Skeletal muscle cell (primary cell): ENCODE results near the gene NRXN3.

ENCODE experiments used
- DNase-seq: peaks from one replicate; pipeline ENCODE4 v3.0.0-alpha.2; 2010; ENCODE audit warnings: low read depth
- H3K4me3 ChIP-seq: 2 replicates; pipeline ENCODE4 v1.5.1; 2011; ENCODE audit warnings: low read depth, mild to moderate bottlenecking, control low read depth, low read length, moderate library complexity

NRXN3 gene

DNA sequence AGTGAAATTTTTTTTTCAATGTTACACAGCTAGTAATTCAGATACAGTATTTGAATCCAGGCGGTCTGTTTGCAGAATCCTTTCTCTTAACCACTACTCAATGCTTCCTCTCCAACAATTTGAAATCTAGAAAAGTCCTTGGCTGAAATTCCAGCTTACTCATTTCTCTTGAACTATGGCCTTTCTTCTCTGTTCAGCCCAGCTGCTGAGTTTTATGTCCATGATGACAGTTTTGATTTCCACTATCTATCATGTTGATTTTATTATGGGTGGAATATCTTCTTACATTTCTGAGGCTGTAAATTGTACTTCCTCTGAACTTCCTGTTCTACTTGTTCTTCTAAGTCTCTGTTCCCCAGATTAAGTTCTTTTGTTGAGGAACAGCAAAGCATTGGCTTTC, 1725.8 kb downstream of the NRXN3 start:
- H3K4me3 ChIP-seq = no peak overlapping the region
- peak; percentile 4 for DNase-seq

DNA sequence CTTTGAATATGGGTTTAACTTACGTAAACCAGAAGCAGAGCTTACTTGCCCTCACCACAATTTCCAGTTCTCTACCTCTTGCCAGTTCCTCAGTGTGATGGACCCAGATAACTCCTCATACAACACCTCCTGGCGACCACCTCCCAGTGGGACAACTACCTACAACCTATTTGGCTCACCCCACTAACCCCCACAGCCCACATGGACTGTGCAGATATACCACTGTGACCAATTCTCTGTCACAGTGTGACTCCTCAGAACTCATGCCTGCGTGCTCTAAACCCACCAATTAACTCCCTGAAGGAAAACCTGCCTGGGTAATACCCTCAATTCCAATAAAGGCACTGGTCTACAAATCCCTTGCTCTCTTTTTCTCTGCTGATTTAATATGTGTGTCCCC, 1729.4 kb downstream of the NRXN3 start:
- no peak for DNase-seq
- H3K4me3 ChIP-seq = no peak overlapping the region

DNA sequence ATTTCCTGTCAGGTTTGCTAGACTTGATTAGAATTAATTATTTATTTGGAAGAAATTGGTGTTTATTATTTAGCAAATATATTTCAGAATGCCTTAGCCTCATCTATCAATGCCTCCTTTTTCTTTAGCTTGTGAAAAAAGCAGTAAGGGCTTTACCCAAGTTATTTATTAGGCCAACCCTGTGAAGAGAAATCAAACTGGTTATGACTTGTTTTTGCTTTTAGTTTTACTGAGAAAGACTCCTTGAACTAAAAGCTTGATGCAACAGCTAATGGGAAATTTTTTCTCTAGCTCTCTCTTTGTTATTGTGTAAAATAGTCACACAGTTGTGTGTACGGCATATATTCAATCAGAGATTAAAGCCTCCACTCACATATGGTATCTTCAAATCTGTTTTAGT, 1734.3 kb downstream of the NRXN3 start:
- DNase-seq = no peak
- no peak overlapping the region for H3K4me3 ChIP-seq

DNA sequence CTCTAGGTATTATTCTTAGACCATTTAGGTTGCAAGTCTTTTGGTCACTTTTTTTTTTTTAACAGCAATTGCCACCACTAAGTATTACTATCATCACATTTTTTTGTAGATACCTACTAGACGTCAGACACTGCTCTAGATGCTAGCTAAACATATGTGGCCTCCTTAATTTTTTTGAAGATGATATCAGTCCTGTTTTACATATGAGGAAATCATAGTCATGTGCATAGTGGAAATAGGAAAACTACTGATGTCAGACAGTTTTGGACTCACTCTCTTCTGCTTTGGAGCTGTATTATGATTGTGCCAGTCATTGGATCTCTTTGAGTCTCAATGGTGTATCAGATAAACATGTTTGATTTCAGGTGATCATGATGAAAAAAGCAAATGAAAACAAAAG, 1736.8 kb downstream of the NRXN3 start:
- DNase-seq = no peak
- H3K4me3 ChIP-seq = no peak overlapping the region

DNA sequence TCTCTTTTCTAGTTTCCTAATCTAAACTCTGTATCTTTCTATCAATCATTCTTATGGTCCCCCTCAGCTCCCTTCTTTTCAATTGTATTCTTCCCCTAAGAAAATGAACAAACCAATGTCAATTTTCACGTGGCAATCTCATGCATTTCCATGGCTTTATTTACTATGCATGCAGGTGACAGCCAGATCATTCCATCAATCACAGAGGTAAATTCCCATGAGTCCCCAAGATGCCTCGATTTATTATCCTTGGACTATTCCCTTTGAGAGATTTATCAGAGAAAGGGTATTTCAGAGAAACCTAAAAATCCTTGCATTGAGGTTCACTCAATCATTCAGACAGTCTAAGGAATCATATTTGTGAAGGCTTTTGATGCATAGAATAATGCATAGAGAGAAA, 1739.9 kb downstream of the NRXN3 start:
- DNase-seq = no peak
- no peak overlapping the region for H3K4me3 ChIP-seq

DNA sequence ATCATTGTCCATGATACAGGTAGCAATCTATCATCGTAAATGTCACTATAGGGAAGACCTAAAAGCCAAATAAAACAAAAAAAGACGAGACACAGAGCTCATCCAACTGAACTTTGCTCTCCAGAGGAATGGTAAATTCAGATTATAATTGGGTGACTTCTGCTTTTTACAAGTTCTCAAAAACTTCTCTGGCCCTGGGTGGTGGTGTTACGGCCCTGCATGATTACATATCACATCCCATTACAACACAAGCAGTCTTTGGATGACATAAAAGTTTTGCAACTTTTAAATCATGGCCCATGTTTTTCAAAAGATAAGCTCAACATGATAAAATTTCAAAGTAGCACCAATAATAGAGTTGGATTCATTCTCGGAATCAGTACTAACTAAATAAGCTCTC, 1741.6 kb downstream of the NRXN3 start:
- DNase-seq = no peak

DNA sequence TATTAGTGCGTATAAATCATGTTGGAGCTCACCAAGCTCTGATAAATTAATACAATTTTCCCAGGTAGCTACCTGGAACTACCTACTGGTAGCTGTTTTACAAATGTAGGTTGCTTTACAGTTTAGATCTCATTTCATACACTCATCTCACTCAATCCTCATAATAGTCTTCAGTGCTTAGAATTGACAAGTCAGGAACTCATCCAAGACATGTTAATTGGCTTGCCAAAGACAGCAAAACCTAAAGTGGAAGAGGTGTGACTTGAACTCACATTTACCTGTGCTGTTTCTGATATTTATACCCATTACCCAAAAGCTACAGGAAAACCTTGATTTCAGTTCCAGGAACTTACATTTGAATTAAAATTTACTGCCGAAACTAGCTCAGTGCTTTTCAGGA, 1744.4 kb downstream of the NRXN3 start:
- no peak for DNase-seq
- no peak overlapping the region for H3K4me3 ChIP-seq

More for the DNA sequence above, 1741.6 kb downstream of the NRXN3 start:
- no peak overlapping the region for H3K4me3 ChIP-seq

DNA sequence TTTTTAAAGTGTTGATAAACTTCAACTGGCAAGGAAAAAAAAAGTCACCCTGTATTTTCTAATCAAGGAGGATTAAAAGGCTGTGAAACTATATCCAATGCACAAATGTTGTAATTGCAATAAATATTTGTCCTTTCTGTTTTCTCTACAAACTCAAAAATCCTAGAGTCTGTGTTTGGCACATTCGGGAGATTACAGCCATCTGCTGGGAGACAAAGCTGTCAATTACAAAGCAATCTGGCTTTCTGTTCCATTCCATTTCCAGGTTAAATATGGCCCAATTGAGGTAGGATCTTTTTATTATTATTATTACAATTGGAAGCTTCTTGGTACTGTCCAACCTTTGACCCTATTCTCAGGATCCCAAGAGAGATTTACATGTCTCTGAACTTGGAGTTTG, 1745.2 kb downstream of the NRXN3 start:
- no peak for DNase-seq
- no peak overlapping the region for H3K4me3 ChIP-seq

DNA sequence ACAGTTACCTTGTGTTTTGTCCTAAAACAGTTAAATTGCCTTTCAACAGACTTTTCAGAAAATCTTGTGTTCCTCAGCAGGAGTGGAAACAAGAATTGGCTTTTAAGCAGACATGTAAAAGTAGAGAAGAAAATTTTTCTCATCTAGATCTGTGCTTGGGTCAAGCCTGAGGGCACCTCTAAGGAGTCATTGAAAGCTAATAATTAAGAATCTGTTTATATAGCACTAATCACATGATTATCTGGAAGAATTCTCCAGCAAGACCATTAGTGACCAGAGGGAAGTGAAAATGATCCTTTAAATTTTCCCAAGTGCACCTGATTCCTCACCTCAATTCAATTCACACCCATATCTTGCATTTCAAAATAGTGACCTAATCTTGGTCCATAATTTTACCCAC, 1746.1 kb downstream of the NRXN3 start:
- DNase-seq = no peak
- no peak overlapping the region for H3K4me3 ChIP-seq

DNA sequence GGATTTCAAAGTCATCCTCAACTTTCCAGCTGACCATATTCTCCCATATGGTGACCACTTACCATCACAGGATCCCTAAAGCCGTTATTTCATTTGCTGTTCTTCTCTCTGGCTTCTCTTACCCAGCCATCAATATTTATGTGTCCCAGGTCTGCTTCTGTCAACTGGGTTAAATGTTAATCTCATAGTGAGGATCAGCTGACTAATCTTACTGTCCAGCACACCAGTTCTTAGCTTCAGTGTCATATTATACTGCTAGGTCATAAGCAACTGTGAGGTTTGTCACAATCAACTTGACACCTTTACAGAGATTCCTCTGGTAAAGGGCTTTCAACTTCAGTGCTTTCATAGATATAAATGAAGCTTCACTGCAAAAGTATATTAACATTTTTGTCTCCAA, 1746.7 kb downstream of the NRXN3 start:
- DNase-seq = no peak
- H3K4me3 ChIP-seq = no peak overlapping the region
